AG08396 (cell line): ENCODE measurements around the gene CCDC15.
"Not testable (repeated sequence)": the region's sequence is repeated elsewhere in the genome, so short reads cannot be mapped to it uniquely, and the experiment has no call there.

ENCODE experiments used
- DNase-seq: peaks from one replicate; pipeline ENCODE4 v3.0.0; 2012; ENCODE audit warnings: low spot score, mixed read lengths

The CCDC15 gene

GRCh38 chr11:124941703-124942102, 12.3 kb upstream of the CCDC15 start:
- no peak for DNase-seq

- no peak for DNase-seq
These were observed 11.3 kb upstream of the CCDC15 start for GRCh38 chr11:124942466-124943253.

- DNase-seq: no peak
These were observed 10.8 kb upstream of the CCDC15 start for GRCh38 chr11:124943254-124943616.

- no peak for DNase-seq
These were observed 10.3 kb upstream of the CCDC15 start for GRCh38 chr11:124943741-124944140.

GRCh38 chr11:124944565-124944964, 9.4 kb upstream of the CCDC15 start:
- DNase-seq: no peak

- no peak for DNase-seq
These were observed 8.2 kb upstream of the CCDC15 start for GRCh38 chr11:124945826-124946225.

- DNase-seq: no peak
These were observed 7.3 kb upstream of the CCDC15 start for GRCh38 chr11:124946735-124947141.

GRCh38 chr11:124950601-124951330, 3.2 kb upstream of the CCDC15 start:
- no peak for DNase-seq

GRCh38 chr11:124951341-124951740, 2.7 kb upstream of the CCDC15 start:
- no peak for DNase-seq

GRCh38 chr11:124954590-124954955, 571 bp downstream of the CCDC15 start:
- no peak for DNase-seq

- no peak for DNase-seq
These were observed 1.0 kb downstream of the CCDC15 start for GRCh38 chr11:124955035-124955434.

- DNase-seq: peak; percentile 63
These were observed 8.1 kb downstream of the CCDC15 start for GRCh38 chr11:124961972-124962609.

- DNase-seq: not testable (repeated sequence)
These were observed 14.2 kb downstream of the CCDC15 start for GRCh38 chr11:124968197-124968596.

- peak; percentile 23 for DNase-seq
These were observed 16.9 kb downstream of the CCDC15 start for GRCh38 chr11:124970925-124971324.

GRCh38 chr11:124971810-124972209, 17.8 kb downstream of the CCDC15 start:
- no peak for DNase-seq

- DNase-seq: no peak
These were observed 22.5 kb downstream of the CCDC15 start for GRCh38 chr11:124976531-124976930.

- DNase-seq: no peak
These were observed 23.0 kb downstream of the CCDC15 start for GRCh38 chr11:124977006-124977405.

GRCh38 chr11:124978316-124978715, 24.3 kb downstream of the CCDC15 start:
- DNase-seq: no peak

- no peak for DNase-seq
These were observed 28.0 kb downstream of the CCDC15 start for GRCh38 chr11:124982043-124982442.

- DNase-seq: no peak
These were observed 29.9 kb downstream of the CCDC15 start for GRCh38 chr11:124983674-124984511.

GRCh38 chr11:124984512-124984854, 30.5 kb downstream of the CCDC15 start:
- DNase-seq: no peak

- DNase-seq: no peak
These were observed 33.1 kb downstream of the CCDC15 start for GRCh38 chr11:124987096-124987495.
